Airway epithelial cell (primary cell): ENCODE data around the gene ASPA. TPM values are rescaled to one million over a fixed set of nuclear protein-coding genes. Genes with fewer than 3 reads are reported as not detected.

ENCODE experiments used
- total RNA-seq: library from RNA; depleted of rRNA; stranded (reverse); fragments of >200 nt; gene quantifications from 2 replicates; pipeline ENCODE4 v1.2.3, GENCODE V29; 2015

ASPA gene
- total RNA-seq, result not detected in 2 replicates

DNA sequence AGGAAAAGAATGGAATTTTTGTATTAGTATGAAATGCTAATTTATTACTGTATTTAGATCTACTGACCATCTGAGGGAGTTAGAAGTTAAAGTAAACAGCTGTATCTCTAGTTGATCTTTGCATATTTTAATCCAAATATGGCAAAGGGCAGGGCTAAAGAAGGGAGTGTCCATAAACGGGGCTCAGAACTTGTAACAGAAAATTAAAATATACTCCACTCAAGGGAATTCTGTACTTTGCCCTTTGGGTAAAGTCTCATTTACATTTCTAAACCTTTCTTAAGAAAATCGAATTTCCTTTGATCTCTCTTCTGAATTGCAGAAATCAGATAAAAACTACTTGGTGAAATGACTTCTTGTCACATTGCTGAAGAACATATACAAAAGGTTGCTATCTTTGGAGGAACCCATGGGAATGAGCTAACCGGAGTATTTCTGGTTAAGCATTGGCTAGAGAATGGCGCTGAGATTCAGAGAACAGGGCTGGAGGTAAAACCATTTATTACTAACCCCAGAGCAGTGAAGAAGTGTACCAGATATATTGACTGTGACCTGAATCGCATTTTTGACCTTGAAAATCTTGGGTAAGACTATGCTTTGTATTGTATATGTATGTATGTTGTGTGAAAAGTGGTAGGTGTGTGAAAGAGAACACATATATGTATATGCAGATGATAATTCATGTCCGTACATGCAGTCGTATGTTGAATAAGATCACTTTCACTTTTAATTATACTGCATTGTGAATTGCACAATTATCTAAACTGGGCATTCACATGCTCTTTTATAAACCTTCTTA, at the start of gene ASPA:
ASPA (plus strand) TSS at position 186 of the 799 bp plus-strand sequence; CDS start at position 349, 163 bp downstream.

DNA sequence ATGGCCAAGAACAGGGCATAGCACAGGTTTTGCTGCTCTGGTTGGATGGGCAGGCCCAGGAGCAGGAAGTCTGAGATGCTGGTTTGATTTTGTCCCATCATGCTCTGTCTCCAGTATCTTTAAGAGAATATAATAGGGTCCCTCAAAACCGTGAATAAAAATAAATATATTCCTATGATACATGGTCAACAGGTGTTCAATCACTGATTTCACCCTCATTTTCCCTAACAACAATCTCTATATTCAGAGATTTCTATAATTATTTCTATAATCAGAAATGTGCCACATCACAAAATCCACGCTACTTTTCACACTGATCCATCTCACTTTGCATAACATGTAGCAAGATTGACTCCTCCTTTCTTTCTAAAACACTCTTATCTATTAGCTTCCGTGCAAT, 42.1 kb upstream of the ASPA start, which contains the start of gene OR1E2:
OR1E2 (minus strand) TSS at position 101 of the 400 bp plus-strand sequence; CDS start at position 101, 0 bp downstream.

DNA sequence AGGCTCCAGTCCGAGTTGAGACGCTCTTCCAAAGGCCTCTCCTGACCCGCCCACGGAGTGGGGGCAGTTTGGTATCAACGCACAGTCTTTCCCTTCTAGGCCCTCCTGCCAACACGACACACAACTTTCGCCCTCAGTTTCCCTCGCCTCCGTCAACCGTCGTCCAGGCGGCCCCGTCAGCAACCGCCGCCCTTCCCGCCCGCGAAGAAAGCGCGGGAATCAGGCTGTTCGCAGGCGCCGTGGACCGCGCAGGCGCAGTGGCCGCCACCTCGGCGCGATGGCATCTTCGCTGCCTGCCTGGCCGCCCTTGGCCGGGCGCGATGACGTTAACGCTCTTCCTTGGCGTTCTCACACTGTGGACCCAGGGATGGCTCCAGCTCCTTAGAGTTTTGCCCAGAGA, 4.2 kb upstream of the ASPA start, which contains the start of gene SPATA22:
SPATA22 (minus strand) TSS at position 221 of the 400 bp plus-strand sequence. CDS start 2,494 bp downstream, outside the sequence.

Other genes starting within 250 kb of the ASPA start
- gene OR3A1, start 177.6 kb upstream of the ASPA start, total RNA-seq, result not detected in 2 replicates
- gene OR3A2, start 89.7 kb upstream of the ASPA start, total RNA-seq, result not detected in 2 replicates
- not detected in 2 replicates for gene OR1E1, start 77.6 kb upstream of the ASPA start, total RNA-seq
- gene OR3A3, start 64.6 kb upstream of the ASPA start, total RNA-seq, result not detected in 2 replicates
- not detected in 2 replicates for gene OR1E2, start 42.2 kb upstream of the ASPA start, total RNA-seq
- gene SPATA22, start 4.2 kb upstream of the ASPA start, total RNA-seq, result not detected in 2 replicates
- gene TRPV3, start 81.8 kb downstream of the ASPA start, total RNA-seq, result 2.0 and 4.9 TPM in 2 replicates
- gene TRPV1, start 133.4 kb downstream of the ASPA start, total RNA-seq, result 0.46 and 1.5 TPM in 2 replicates
- 13.9 and 17.6 TPM in 2 replicates for gene SHPK, start 160.3 kb downstream of the ASPA start, total RNA-seq
- 8.1 and 14.3 TPM in 2 replicates for gene CTNS, start 160.8 kb downstream of the ASPA start, total RNA-seq
- gene TAX1BP3, start 192.6 kb downstream of the ASPA start, total RNA-seq, result 308 and 355 TPM in 2 replicates
- 17.0 and 33.9 TPM in 2 replicates for gene EMC6, start 192.8 kb downstream of the ASPA start, total RNA-seq
- 0.09 and 0.35 TPM in 2 replicates for gene P2RX5, start 220.2 kb downstream of the ASPA start, total RNA-seq
- 6.1 and 7.6 TPM in 2 replicates for gene HASPIN, start 247.9 kb downstream of the ASPA start, total RNA-seq